Stimulated activated naive CD4-positive, alpha-beta T cell treated with Interleukin-2 at 50 U/mL for 16 hours (primary cell): ENCODE results near the gene SMAD7.
"Not testable (repeated sequence)": the region's sequence is repeated elsewhere in the genome, so short reads cannot be mapped to it uniquely, and the experiment has no call there.

ENCODE experiments used
- DNase-seq: peaks from one replicate; lab custom pipeline; 2025; lab: John Stamatoyannopoulos, UW

Gene SMAD7

DNA sequence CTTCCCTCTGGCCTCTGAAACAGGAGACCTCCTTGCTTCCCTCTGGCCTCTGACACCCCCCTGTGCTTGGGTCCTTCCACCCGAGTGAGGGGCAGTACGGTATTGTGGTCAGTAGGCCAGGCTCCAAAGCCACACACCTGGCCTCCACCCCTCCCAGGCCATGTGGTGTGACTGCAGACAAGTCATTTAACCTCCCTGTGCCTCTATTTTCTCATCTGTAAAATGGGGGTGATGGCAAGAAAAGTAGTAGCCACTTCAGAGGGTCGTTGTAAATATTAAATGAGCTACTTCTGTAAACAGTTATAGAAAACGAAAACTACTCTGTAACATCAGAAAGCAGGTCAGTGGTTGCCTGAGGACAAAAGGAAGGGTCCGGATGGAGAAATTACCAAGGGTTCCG lies 74.2 kb downstream of the SMAD7 start:
- no peak for DNase-seq

DNA sequence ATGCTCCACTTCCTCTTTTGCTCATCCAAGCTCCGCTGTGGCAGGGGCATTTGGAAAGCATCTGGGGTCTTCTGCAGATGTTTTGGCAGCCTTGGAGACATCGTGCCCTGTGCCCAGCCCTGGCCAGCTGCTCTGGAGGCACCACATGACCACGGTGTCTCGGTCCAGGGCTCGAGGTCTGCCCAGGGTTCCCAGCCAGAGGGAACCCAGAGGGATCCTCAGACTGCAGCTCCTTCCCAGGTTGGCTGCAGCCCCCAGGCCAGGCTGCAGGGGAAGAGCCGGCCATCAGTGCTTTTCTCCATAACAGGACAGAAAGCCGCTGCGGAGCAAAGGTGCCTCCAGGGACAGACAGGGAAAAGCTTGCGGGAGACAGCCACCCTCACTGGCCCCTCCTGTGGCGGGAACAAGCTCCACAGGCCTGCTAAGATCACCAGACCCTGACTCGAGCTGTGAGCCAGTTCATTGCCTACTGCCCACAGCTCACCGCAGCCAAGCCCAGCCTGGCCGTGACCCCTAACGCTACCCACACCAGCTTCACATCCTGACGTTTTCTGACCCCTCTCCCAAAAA lies 74.7 kb downstream of the SMAD7 start:
- no peak for DNase-seq

DNA sequence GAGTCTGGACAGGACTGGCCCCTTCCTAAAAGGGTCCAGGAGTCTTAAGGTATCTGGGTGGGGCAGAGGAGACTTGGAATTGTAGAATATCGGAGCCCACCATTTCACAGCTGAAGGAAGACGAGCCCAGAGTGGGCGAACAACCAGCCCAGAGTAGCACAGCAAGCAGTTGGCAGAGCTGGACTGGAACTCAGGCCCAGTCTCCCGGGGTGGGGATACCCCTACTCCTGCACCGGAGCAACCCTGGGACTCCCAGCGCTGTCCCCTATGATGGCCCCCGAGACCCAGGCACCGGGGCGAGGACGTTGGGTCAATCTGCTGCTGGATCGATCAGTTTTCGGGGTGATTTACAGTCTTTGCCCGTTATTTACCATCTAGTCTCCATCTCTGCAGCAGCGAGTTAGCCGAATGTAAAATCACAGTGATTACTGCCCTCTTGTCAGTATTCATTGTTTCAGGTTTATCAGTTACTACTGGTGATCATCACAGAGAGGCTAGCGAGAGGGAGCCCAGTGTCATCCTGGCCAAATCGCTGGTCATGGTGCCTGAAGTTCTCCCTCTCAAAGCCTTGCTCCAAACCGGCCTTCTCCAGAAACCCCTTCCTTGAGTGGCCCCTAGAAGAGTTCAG lies 75.3 kb downstream of the SMAD7 start:
- no peak for DNase-seq

DNA sequence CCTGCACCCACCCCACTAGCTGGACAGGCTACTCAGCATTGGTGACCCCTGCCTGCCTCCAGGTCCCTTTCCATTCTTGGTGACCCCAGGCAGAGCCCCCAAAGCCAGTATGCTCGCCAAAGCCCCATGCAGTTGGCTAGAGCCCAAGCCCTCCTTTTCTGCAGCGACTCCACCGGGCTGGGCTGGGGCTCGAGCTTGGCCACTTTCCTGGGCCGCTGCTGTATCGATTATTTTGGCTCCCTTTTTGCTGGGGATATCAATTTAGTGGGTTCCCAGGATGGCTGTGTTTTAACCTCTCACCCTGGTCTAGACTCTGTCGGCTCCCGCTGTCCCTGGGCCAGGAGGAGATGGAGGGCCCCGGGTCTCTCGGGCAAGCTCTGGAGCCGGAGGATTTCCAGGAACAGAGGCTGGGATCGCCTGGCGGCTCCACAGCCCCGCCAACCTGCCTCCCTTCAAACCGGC lies 76.0 kb downstream of the SMAD7 start:
- no peak for DNase-seq

DNA sequence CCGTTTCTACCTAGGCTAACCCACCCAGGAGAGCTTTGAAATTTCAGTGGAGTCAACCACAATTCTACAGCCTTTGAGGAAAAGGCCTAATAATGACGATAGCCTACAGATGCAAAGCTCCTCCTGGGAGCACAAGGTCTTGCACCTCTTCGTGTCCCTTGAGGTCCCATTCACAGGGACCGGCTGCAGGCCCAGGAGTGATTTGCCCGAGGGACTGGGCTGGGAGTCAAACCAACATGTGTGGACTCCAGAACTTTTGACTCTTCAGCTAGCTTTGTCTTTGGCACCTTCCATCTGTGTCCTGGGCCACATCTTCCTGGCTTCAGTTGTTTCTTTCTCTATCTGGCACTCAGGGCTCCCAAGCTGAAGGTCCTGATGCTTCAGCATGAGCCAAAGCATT lies 76.5 kb downstream of the SMAD7 start:
- no peak for DNase-seq

DNA sequence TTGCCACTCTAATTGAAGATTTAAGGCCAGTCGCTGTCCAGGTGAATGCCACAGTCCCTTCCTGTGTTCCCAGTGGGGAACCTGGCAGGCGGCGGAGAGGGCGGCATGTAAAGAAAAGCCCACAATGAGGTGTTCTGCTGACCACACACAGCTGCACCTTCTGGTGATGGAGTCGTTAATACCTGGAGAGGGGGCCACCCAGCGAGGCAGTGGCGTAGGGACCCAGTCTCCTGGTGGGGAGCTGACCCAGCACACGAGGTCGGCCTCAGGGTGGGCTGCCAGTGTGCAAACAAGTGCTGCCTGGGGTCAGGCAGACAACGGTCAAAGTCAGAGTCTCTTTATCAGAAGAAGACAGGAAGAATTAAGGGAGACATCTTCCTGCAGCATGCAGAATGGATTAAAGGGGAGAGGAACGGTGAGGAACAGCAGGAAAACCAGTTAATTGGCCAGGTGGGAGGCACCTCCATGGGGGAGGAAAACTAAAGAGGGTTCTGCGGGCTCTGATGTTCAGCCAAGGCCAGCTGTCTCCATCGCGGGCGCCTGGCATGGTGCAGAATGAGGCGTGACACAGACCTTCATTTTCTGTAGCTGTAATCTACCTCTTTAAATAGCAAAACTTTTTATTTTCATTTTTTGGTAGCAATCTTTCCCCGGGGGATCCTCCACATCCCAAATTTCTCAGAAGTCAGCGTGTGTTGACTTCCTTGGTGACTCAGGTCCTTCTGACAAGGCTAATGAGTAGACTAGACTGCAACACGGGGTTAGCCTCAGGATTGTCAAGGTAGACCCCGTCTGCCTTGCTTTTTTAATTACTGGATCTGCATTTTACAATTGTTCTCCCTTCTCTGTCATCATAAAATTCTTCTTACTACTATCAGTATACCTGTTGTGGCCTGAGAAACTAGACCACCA lies 78.3 kb downstream of the SMAD7 start:
- DNase-seq: no peak

DNA sequence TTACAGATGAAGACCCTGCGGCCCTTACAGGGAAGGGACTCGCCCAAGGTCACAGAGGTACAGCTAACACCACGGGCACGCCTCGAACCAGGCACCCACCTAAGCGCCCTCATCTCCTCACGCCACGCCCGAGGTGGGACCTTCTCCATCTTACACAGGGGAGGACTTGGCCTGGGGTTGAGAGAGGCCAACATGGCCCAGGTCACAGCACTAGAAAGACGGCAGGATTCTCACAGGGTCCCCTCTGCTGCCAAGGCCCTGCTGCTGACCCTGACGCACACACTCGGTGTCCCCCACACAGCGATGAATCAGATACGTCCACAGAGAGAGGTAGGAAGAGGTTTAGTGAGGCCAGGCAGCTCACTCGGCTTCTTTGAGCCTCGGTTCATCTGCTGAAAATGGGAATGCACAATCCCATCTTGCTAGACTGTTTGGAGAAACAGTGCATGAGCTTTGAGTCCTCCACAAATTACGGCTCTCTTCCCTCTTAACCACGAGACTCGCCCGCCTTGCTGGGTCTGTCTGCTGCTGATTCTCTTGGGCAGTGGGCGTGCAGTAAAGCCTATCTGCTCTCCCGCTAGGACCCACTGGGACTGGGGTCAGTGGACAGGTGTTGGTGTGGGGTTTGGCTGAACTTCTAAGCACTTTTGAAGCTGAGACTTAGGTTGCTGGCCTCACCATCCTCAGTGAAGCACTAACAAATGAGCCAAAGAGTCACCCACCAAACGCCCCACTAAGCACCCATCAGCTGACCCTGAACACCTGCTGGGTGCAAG lies 79.2 kb downstream of the SMAD7 start:
- no peak for DNase-seq

DNA sequence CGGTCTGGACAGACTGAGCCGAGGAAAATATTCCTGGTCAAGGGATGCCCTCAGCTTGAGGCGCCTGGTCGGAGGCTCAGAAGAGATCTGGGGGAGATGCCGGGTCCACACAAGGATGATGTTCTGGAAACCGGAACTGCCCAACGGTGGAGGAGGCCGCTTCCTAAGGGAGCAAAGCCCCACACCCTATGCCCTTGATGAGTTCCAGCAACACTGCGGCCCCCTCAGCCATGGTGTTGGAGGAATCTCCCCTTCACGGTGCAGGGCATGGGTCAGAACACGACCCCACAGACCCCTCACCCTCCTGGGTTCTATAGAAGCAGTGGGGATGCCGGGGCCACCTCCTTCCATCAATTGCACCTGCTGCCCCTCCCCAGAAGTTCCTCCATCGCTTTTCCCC lies 79.8 kb downstream of the SMAD7 start:
- not testable (repeated sequence) for DNase-seq
